NCI-H187 treated with DMSO at 0.1 percent for 48 hours (cell line): ENCODE data around the gene APRT.

Experiments used
- DNase-seq: peaks from one replicate; lab custom pipeline; 2025; lab: John Stamatoyannopoulos, UW

APRT gene

GRCh38 chr16:88822281-88823040 is 10.7 kb upstream of the APRT start:
- no peak for DNase-seq

- no peak for DNase-seq
These were observed 9.6 kb upstream of the APRT start for GRCh38 chr16:88821168-88821850.

GRCh38 chr16:88820385-88821025 is 8.8 kb upstream of the APRT start:
- no peak for DNase-seq

GRCh38 chr16:88819126-88819525 is 7.4 kb upstream of the APRT start:
- DNase-seq: no peak

GRCh38 chr16:88818575-88818874 is 6.8 kb upstream of the APRT start:
- no peak for DNase-seq

- no peak for DNase-seq
These were observed 6.3 kb upstream of the APRT start for GRCh38 chr16:88817785-88818574.

GRCh38 chr16:88816736-88817535 is 5.2 kb upstream of the APRT start:
- no peak for DNase-seq

GRCh38 chr16:88815901-88816589 is 4.3 kb upstream of the APRT start:
- DNase-seq: peak; percentile 2

GRCh38 chr16:88815227-88815626 is 3.5 kb upstream of the APRT start:
- no peak for DNase-seq

GRCh38 chr16:88814144-88814502 is 2.4 kb upstream of the APRT start:
- DNase-seq: no peak

- no peak for DNase-seq
These were observed 1.8 kb upstream of the APRT start for GRCh38 chr16:88813269-88814143.

GRCh38 chr16:88812513-88813268 is 963 bp upstream of the APRT start:
- DNase-seq: no peak

GRCh38 chr16:88810912-88811768 is 588 bp downstream of the APRT start:
- DNase-seq: no peak

- no peak for DNase-seq
These were observed 1.4 kb downstream of the APRT start for GRCh38 chr16:88810166-88810911.

GRCh38 chr16:88809676-88810165 is 2.0 kb downstream of the APRT start:
- DNase-seq: no peak

GRCh38 chr16:88809068-88809675 is 2.6 kb downstream of the APRT start:
- DNase-seq: no peak
